Measurements from ENCODE around the gene SDR9C7. TPM values are rescaled to one million over a fixed set of nuclear protein-coding genes. Genes with fewer than 3 reads are reported as not detected.
"Not testable (repeated sequence)": the region's sequence is repeated elsewhere in the genome, so short reads cannot be mapped to it uniquely, and the experiment has no call there.

Gene SDR9C7
- total RNA-seq, 1 donor: not detected

DNA sequence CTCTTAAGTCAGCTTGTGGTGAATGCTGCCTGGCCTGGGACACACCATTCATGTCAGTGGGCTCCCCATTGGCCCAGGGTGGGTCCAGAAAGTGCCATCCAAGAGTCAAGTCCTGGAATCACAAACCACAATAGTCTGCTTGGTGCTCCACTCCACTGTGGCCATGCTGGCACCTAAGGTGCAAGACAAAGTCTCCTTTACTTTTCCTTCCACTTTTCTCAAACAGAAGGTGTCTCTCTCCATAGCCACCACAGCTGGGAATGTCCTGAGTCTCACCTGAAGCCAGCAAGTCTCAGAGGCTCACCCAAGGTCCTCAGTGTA, 14.2 kb upstream of the SDR9C7 start:
- TF ChIP-seq, protein P1, sequence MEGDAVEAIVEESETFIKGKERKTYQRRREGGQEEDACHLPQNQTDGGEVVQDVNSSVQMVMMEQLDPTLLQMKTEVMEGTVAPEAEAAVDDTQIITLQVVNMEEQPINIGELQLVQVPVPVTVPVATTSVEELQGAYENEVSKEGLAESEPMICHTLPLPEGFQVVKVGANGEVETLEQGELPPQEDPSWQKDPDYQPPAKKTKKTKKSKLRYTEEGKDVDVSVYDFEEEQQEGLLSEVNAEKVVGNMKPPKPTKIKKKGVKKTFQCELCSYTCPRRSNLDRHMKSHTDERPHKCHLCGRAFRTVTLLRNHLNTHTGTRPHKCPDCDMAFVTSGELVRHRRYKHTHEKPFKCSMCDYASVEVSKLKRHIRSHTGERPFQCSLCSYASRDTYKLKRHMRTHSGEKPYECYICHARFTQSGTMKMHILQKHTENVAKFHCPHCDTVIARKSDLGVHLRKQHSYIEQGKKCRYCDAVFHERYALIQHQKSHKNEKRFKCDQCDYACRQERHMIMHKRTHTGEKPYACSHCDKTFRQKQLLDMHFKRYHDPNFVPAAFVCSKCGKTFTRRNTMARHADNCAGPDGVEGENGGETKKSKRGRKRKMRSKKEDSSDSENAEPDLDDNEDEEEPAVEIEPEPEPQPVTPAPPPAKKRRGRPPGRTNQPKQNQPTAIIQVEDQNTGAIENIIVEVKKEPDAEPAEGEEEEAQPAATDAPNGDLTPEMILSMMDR (IDR thresholded peaks at IDR 0.05; ENCODE audit: insufficient read depth, low read length): no peak
- no peak overlapping the region for H3K4me3 ChIP-seq (ENCODE audit: low read depth, low read length)
- DNase-seq (ENCODE audit: low read depth): no peak

DNA sequence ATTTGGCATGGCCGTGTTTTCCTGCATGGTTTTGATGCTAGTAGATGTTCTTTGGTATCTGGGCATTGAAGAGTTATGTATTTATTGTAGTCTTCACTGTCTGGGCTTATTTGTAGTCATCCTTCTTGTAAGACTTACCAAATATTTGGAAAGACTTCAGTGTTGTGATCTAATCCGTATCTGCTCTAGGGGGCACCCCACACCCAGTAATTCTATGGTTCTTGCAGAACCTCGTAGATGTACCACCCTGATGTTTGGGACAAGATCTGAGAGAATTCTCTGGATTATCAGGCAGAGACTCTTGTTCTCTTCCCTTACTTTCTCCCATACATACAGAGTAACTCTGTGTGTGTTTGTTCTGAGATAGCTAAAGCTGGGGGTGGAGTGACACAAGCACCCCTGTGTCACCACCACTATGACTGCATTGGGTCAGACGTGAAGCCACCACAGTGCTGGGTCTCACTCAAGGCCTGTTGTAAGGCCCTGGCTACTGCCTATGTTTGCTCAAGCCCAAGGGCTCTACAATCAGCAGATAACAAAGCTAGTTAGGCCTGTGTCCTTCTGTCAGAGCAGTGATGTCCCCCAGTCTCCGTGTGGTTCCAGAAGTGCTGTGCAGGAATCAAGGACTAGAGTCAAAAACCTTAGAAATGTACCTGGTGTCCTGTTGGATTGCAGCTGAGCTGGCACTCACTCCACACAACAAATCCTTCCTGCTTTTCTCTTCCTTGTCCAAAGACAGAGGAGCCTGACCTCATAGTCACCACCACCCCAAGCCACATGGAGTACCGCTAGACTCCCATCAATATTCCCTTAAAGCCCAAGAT, 13.6 kb upstream of the SDR9C7 start:
- TF ChIP-seq, protein P1 (IDR thresholded peaks at IDR 0.05; ENCODE audit: insufficient read depth, low read length): no peak
- DNase-seq (ENCODE audit: low read depth): peak; percentile 8
- no peak overlapping the region for H3K4me3 ChIP-seq (ENCODE audit: low read depth, low read length)

DNA sequence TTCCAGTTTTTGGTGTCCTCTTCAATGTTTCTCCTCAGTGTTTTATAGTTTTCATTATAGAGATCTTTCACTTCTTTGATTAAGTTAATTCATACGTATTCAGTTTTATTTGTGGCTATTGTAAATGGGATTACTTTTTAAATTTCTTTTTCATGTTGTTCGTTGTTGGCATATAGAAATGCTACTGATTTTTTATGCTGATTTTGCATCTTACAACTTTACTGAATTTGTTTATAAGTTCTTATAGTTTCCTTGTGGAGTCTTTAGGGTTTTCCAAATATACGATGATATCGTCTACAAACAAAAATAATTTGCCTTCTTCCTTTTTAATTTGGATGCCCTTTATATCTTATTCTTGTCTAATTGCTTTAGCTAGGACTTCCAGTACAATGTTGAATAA, 9.7 kb upstream of the SDR9C7 start:
- TF ChIP-seq, protein P1 (IDR thresholded peaks at IDR 0.05; ENCODE audit: insufficient read depth, low read length): no peak
- no peak overlapping the region for H3K4me3 ChIP-seq (ENCODE audit: low read depth, low read length)
- no peak for DNase-seq (ENCODE audit: low read depth)

DNA sequence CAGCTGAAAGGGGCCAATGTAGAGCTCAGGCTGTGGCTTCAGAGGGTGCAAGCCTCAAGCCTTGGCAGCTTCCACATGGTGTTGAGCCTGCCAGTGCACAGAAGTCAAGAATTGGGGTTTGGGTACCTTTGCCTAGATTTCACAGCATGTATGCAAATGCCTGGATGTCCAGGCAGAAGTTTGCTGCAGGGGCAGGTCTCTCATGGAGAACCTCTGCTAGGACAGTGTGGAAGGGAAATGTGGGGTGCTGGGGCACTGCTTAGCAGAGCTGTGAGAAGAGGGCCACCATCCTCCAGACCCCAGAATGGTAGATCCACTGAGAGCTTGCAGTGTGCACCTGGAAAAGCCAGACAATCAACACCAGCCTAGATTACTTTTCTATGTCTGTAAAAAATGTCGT, 9.2 kb upstream of the SDR9C7 start:
- not testable (repeated sequence) for DNase-seq (ENCODE audit: low read depth); H3K4me3 ChIP-seq (ENCODE audit: low read depth, low read length)

DNA sequence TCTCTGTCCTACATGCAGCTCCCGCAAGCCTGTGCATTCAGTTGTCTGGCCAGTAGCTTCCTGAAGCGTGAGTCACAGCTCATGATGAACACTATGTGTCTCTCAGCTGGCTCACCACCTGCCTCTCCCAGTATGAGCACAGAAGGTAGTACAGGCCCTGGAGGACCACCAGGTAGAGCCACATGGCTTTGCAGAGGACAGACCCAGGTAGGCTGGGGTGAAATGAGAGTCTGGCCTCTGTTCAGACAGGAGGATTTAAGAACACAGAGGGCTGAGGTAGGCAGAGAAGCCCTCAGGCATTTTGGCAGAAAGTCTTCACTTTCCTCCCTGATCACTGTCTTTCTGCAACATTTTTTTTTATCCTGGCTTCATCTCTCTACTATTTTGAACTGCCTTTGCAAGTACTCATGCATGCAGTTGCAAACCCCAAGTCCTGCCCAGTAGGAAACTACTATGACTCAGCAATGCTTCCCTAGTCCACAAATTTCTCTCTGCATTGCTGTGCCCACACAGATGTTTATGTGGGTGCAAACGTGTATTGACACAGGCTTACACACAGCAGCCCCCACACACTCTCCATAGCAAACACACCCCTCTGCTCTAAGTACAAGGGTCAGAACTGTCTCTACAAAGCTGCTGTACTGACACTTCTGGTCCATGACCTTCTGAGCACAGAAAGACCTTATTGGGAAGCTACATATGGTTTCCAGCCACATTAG, 7.2 kb upstream of the SDR9C7 start:
- H3K4me3 ChIP-seq (ENCODE audit: low read depth, low read length): no peak overlapping the region
- TF ChIP-seq, protein P1 (IDR thresholded peaks at IDR 0.05; ENCODE audit: insufficient read depth, low read length): no peak
- peak; percentile 48 for DNase-seq (ENCODE audit: low read depth)

DNA sequence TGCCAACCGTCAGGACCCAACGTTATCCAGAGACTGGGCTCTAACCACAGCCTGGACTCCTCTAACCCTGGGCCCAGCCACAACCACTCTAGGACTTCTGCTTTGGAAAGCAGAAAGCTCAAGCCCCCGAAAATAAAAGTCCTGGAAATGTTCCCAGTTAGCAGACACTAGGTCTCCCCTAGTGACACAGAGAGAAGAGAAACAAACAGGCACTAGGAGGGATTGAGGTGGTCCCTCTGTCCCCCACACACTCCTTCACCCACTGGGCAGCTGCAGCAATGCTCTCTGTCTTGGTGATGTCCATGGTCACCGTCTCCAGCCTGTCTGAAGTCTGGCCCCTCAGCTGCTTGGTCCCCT, 6.7 kb upstream of the SDR9C7 start:
- DNase-seq (ENCODE audit: low read depth); H3K4me3 ChIP-seq (ENCODE audit: low read depth, low read length): not testable (repeated sequence)

DNA sequence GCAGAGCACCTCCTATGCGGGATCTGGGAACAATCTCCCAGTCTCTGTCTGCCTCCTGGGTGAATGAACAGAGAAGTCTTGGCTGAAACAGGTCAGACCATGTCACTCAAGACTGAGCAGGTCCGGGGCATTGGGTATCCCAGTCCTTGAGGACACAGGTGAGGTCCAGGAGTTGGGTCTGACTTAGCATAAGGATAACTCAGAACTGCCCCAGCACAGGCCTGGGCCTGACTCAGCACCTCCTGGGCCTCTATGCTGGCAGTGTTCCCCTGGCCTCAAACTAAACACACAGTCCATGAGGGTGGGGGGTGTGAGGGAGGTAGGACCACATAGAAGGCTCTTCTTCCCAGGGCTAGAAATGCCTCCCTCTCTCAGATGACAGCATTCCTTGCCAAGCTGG, 1.5 kb upstream of the SDR9C7 start:
- no peak overlapping the region for H3K4me3 ChIP-seq (ENCODE audit: low read depth, low read length)
- TF ChIP-seq, protein P1 (IDR thresholded peaks at IDR 0.05; ENCODE audit: insufficient read depth, low read length): no peak

DNA sequence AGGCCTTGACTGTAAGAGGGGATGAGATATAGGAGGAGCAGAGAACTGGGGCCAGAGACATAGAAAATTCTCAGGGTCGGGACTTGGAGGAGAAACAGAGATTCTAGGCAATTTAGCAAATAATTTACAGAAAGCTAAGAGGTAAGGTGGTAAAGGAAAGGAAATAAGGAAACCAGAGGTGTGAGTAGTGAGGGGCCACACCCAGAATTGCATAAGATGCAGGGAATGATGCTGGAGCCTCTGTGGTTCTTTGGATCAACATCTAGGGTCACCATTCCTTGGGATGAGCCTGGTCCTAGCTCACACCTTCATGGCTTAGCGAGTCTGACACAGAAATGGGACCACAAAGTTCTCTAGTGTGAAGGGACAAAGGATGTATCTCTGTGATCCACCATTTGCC, 949 bp upstream of the SDR9C7 start:
- no peak overlapping the region for H3K4me3 ChIP-seq (ENCODE audit: low read depth, low read length)
- TF ChIP-seq, protein P1 (IDR thresholded peaks at IDR 0.05; ENCODE audit: insufficient read depth, low read length): no peak
- DNase-seq (ENCODE audit: low read depth): no peak

More for the DNA sequence above, 1.5 kb upstream of the SDR9C7 start:
- no peak for DNase-seq (ENCODE audit: low read depth)

All from fibroblast of the aortic adventitia (primary cell).